ENCODE results near the gene ENO4. TPM values are rescaled to one million over a fixed set of nuclear protein-coding genes. Genes with fewer than 3 reads are reported as not detected.

The ENO4 gene
- total RNA-seq, 1 donor from 2014 or later = 0.37 TPM

- Mint-ChIP-seq H3K36me3 (ENCODE audit: low read depth) (no peaks in the 10 kb centered on the region), H3K27me3 (ENCODE audit: low read depth) (peaks cover 21% of the 10 kb centered on the region), H3K4me1 (peaks cover 17% of the 10 kb centered on the region), H3K4me3 (peak overlapping the region; percentile 95), H3K9me3 (no peaks in the 10 kb centered on the region), H3K27ac (ENCODE audit: unreplicated experiment) (no peak overlapping the region)
- TF ChIP-seq CTCF (conservative IDR thresholded peaks at IDR 0.05) = no peak
- DNase-seq (ENCODE audit: low read depth, low spot score) = no peak
These were observed 836 bp downstream of the ENO4 start for GRCh38 chr10:116850058-116850611.

GRCh38 chr10:116852246-116852645 lies 2.9 kb downstream of the ENO4 start:
- Mint-ChIP-seq H3K9me3 (peaks cover 5% of the 10 kb centered on the region), H3K4me3 (no peak overlapping the region)

GRCh38 chr10:116853287-116853686 lies 4.0 kb downstream of the ENO4 start:
- Mint-ChIP-seq H3K27ac (ENCODE audit: unreplicated experiment) (no peak overlapping the region), H3K27me3 (ENCODE audit: low read depth) (peaks cover 11% of the 10 kb centered on the region), H3K4me1 (peaks cover 12% of the 10 kb centered on the region), H3K4me3 (peak overlapping the region; percentile 13), H3K9me3 (peaks cover 10% of the 10 kb centered on the region), H3K36me3 (ENCODE audit: low read depth) (peaks cover 3% of the 10 kb centered on the region)
- TF ChIP-seq CTCF (conservative IDR thresholded peaks at IDR 0.05) = no peak
- no peak for DNase-seq (ENCODE audit: low read depth, low spot score)

More at GRCh38 chr10:116852246-116852645, 2.9 kb downstream of the ENO4 start:
- DNase-seq (ENCODE audit: low read depth, low spot score) = no peak
- Mint-ChIP-seq H3K36me3 (ENCODE audit: low read depth) (no peaks in the 10 kb centered on the region), H3K4me1 (peaks cover 17% of the 10 kb centered on the region), H3K27me3 (ENCODE audit: low read depth) (peaks cover 11% of the 10 kb centered on the region), H3K27ac (ENCODE audit: unreplicated experiment) (no peak overlapping the region)
- TF ChIP-seq CTCF (conservative IDR thresholded peaks at IDR 0.05) = no peak

GRCh38 chr10:116853701-116854100 lies 4.4 kb downstream of the ENO4 start:
- Mint-ChIP-seq H3K36me3 (ENCODE audit: low read depth) (peaks cover 3% of the 10 kb centered on the region), H3K27ac (ENCODE audit: unreplicated experiment) (no peak overlapping the region), H3K4me3 (peak overlapping the region; percentile 13), H3K4me1 (peaks cover 8% of the 10 kb centered on the region), H3K27me3 (ENCODE audit: low read depth) (peaks cover 11% of the 10 kb centered on the region), H3K9me3 (peaks cover 10% of the 10 kb centered on the region)
- DNase-seq (ENCODE audit: low read depth, low spot score) = no peak
- TF ChIP-seq CTCF (conservative IDR thresholded peaks at IDR 0.05) = no peak

GRCh38 chr10:116857156-116857555 lies 7.9 kb downstream of the ENO4 start:
- H3K4me1 Mint-ChIP-seq = no peaks in the 10 kb centered on the region
- no peaks in the 10 kb centered on the region for H3K27me3 Mint-ChIP-seq (ENCODE audit: low read depth)
- no peak for DNase-seq (ENCODE audit: low read depth, low spot score)
- H3K27ac Mint-ChIP-seq (ENCODE audit: unreplicated experiment) = no peak overlapping the region
- no peak overlapping the region for H3K4me3 Mint-ChIP-seq
- H3K36me3 Mint-ChIP-seq (ENCODE audit: low read depth) = peaks cover 3% of the 10 kb centered on the region
- no peak for TF ChIP-seq CTCF (conservative IDR thresholded peaks at IDR 0.05)
- peaks cover 15% of the 10 kb centered on the region for H3K9me3 Mint-ChIP-seq
